Panc1 (cell line): ENCODE measurements around the gene B4GALNT1. TPM values are rescaled to one million over a fixed set of nuclear protein-coding genes. Genes with fewer than 3 reads are reported as not detected.
"Not testable (repeated sequence)": the region's sequence is repeated elsewhere in the genome, so short reads cannot be mapped to it uniquely, and the experiment has no call there.

Experiments used
- ATAC-seq: fragments of 200-7000 bp; cut with Tn5 transposase; 2 replicates; pipeline ENCODE4 v1.9.1; 2020; ENCODE audit warnings: mild to moderate bottlenecking, moderate library complexity
- BruUV-seq: library from RNA; stranded (reverse); fragments of 400-500 nt; replicated peaks from 2 replicates; lab custom pipeline; 2021; lab: Mats Ljungman, UMichigan
- CTCF ChIA-PET: fragments of 300-600 bp; sonication (Branson Sonifier 250); formaldehyde crosslinking; loops from one replicate; lab custom pipeline; 2022; ENCODE audit warnings: antibody characterized with exemption; lab: Charles Lee
- POLR2A ChIA-PET: fragments of 300-600 bp; sonication (Branson Sonifier 250); formaldehyde crosslinking; loops from one replicate; lab custom pipeline; 2022; ENCODE audit warnings: antibody characterized with exemption; lab: Charles Lee
- DNase-seq: peaks from one replicate; pipeline ENCODE4 v3.0.0-alpha.2; 2010; ENCODE audit warnings: low read depth, low spot score
- H3K27ac ChIP-seq: 2 replicates; pipeline ENCODE4 v1.5.1; 2011; ENCODE audit warnings: mild to moderate bottlenecking, low read length, inconsistent platforms
- H3K27me3 ChIP-seq: fragments of 200-500 bp; sonication (Bioruptor generic); 2 replicates; pipeline ENCODE4 v1.6.0; 2014; ENCODE audit warnings: low read length, inconsistent platforms; ENCODE audit not compliant: control insufficient read depth, insufficient read depth
- H3K36me3 ChIP-seq: fragments of 200-500 bp; sonication (Bioruptor generic); 2 replicates; pipeline ENCODE4 v1.5.1; 2014; ENCODE audit warnings: inconsistent platforms, mild to moderate bottlenecking, low read length, moderate library complexity; ENCODE audit not compliant: control insufficient read depth, insufficient read depth
- H3K4me1 ChIP-seq: 2 replicates; pipeline ENCODE4 v1.5.1; 2011; ENCODE audit warnings: inconsistent platforms, mild to moderate bottlenecking, low read length, moderate library complexity; ENCODE audit not compliant: control insufficient read depth, insufficient read depth
- H3K4me3 ChIP-seq, 2 experiments: 2 replicates each; pipeline ENCODE4 v1.5.1; 2011 to 2012; ENCODE audit warnings: low read depth in 2 of 2, low read length in 2 of 2, mild to moderate bottlenecking in 2 of 2, inconsistent platforms in 1 of 2, moderate library complexity in 1 of 2
- H3K9me3 ChIP-seq: fragments of 200-500 bp; sonication (Bioruptor generic); 2 replicates; pipeline ENCODE4 v1.5.1; 2014; ENCODE audit warnings: low read depth, mild to moderate bottlenecking, inconsistent platforms, low read length, moderate library complexity; ENCODE audit not compliant: control insufficient read depth, insufficient read depth
- POLR2AphosphoS5 ChIP-seq: IDR thresholded peaks from 2 replicates; pipeline ENCODE4 v1.6.1; 2012; ENCODE audit warnings: mild to moderate bottlenecking, low read depth, low read length, moderate library complexity
- SIN3A ChIP-seq: IDR thresholded peaks from 2 replicates; pipeline ENCODE4 v1.6.1; 2012; ENCODE audit warnings: low read depth, mild to moderate bottlenecking, low read length, moderate library complexity, borderline replicate concordance; ENCODE audit not compliant: insufficient read depth
- TCF7L2 ChIP-seq: IDR thresholded peaks from 2 replicates; pipeline ENCODE4 v1.6.1; 2011; ENCODE audit warnings: mild to moderate bottlenecking, low read depth, low read length, inconsistent platforms
- in situ Hi-C: cut with HindIII; loops from 2 replicates; pipeline ENCODE4 v1.10.0; 2016; ENCODE audit warnings: low sequenced_read_pairs, low pct_unique_long_range_greater_than_20kb
- intact Hi-C: fragments of 100-400 bp; cut with micrococcal nuclease; formaldehyde crosslinking; loops from one replicate; pipeline ENCODE4 v1.10.0; 2022; ENCODE audit not compliant: unreplicated experiment
- total RNA-seq: library from RNA; stranded (reverse); gene quantifications from one replicate; pipeline ENCODE4 v1.2.1, GENCODE V29; 2021; ENCODE audit not compliant: unreplicated experiment
- TF ChIP-seq, protein P1 (sequence below): fragments of 450-650 bp; IDR thresholded peaks from 2 replicates; pipeline ENCODE4 v1.5.1; 2017; ENCODE audit warnings: mild to moderate bottlenecking
- TF ChIP-seq, protein P2 (sequence below), 2 experiments: IDR thresholded peaks; 2 replicates each; pipeline ENCODE4 v1.6.1; 2011 to 2012; ENCODE audit warnings: low read depth in 2 of 2, control low read depth in 1 of 2, low read length in 1 of 2, mild to moderate bottlenecking in 1 of 2, moderate library complexity in 1 of 2; ENCODE audit not compliant: insufficient read depth in 1 of 2

The B4GALNT1 gene
- total RNA-seq, 1 experiment from 2014 or later = 48.6 TPM

DNA sequence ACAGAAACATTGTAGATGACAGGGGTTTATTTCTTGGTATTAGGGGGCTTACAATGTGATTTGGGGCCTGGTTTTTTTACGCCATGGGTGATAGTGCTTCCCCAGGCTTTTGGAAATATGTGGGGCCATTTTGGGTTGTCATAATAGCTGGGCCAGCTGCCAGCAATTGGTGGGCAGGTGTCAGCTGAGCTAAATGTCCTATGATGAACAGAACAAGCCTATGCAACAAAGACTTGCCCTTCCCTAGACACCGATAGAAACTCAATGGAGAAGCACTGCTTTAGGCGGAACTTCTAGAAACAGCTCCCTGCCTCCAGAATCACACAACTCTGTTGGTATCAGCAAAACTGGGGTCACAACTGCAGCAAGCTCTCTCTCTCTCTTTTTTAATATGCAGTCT, 5.1 kb upstream of the B4GALNT1 start:
- Histone ChIP-seq H3K27ac (no peak overlapping the region), H3K4me3 (no peak overlapping the region), H3K27me3 (no peaks in the 10 kb centered on the region; the same call in 1 of the 2 replicates), H3K9me3 (no peaks in the 10 kb centered on the region), H3K4me1 (peaks cover 5% of the 10 kb centered on the region), H3K36me3 (no peaks in the 10 kb centered on the region)
- BruUV-seq = no TSS peak
- no peak for TF ChIP-seq POLR2AphosphoS5
- TF ChIP-seq, protein P1, sequence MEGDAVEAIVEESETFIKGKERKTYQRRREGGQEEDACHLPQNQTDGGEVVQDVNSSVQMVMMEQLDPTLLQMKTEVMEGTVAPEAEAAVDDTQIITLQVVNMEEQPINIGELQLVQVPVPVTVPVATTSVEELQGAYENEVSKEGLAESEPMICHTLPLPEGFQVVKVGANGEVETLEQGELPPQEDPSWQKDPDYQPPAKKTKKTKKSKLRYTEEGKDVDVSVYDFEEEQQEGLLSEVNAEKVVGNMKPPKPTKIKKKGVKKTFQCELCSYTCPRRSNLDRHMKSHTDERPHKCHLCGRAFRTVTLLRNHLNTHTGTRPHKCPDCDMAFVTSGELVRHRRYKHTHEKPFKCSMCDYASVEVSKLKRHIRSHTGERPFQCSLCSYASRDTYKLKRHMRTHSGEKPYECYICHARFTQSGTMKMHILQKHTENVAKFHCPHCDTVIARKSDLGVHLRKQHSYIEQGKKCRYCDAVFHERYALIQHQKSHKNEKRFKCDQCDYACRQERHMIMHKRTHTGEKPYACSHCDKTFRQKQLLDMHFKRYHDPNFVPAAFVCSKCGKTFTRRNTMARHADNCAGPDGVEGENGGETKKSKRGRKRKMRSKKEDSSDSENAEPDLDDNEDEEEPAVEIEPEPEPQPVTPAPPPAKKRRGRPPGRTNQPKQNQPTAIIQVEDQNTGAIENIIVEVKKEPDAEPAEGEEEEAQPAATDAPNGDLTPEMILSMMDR = no peak
- TF ChIP-seq TCF7L2 = no peak
- no peak for TF ChIP-seq SIN3A
- TF ChIP-seq, protein P2, sequence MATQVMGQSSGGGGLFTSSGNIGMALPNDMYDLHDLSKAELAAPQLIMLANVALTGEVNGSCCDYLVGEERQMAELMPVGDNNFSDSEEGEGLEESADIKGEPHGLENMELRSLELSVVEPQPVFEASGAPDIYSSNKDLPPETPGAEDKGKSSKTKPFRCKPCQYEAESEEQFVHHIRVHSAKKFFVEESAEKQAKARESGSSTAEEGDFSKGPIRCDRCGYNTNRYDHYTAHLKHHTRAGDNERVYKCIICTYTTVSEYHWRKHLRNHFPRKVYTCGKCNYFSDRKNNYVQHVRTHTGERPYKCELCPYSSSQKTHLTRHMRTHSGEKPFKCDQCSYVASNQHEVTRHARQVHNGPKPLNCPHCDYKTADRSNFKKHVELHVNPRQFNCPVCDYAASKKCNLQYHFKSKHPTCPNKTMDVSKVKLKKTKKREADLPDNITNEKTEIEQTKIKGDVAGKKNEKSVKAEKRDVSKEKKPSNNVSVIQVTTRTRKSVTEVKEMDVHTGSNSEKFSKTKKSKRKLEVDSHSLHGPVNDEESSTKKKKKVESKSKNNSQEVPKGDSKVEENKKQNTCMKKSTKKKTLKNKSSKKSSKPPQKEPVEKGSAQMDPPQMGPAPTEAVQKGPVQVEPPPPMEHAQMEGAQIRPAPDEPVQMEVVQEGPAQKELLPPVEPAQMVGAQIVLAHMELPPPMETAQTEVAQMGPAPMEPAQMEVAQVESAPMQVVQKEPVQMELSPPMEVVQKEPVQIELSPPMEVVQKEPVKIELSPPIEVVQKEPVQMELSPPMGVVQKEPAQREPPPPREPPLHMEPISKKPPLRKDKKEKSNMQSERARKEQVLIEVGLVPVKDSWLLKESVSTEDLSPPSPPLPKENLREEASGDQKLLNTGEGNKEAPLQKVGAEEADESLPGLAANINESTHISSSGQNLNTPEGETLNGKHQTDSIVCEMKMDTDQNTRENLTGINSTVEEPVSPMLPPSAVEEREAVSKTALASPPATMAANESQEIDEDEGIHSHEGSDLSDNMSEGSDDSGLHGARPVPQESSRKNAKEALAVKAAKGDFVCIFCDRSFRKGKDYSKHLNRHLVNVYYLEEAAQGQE (IDR thresholded peaks at IDR 0.05; ENCODE audit: insufficient read depth in 1 of 2, low read depth in 2 of 2, low read length in 1 of 2) = no peak
- ATAC-seq = no peak
- no peak for DNase-seq
- in situ Hi-C loops (no loop called here), intact Hi-C loops (no loop called here)
- POLR2A ChIA-PET = interaction anchor here (0.6 kb wide), 1 partner anchor 152 kb away, joined by 5 read pairs; no protein-coding TSS in a partner anchor
- CTCF ChIA-PET = interaction anchor here (0.6 to 0.7 kb wide), 2 partner anchors 133 to 156 kb away, joined by 3 read pairs; no protein-coding TSS in a partner anchor

DNA sequence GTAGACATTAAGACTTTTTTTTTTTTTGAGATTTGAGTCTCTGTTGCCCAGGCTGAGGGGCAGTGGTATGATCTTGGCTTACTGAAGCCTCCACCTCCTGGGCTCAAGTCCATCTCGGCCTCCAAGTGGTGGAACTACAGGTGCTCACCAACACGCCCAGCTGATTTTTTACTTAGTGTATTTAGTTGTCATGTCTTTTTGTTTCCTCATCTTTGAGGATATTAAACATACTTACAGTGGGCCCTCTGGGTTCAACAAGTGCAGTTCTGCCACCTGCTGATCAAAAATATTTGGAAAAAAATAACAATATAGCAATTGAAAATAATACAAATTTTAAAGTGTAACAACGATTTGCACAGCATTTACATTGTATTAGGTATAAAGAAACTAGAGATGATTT, 4.4 kb upstream of the B4GALNT1 start:
- TF ChIP-seq, protein P2 (IDR thresholded peaks at IDR 0.05; ENCODE audit: insufficient read depth in 1 of 2, low read depth in 2 of 2, low read length in 1 of 2) = no peak
- TF ChIP-seq TCF7L2 (no peak), POLR2AphosphoS5 (no peak), SIN3A (no peak)
- TF ChIP-seq, protein P1 = no peak; the same call in 1 of the 2 replicates
- ChIA-PET POLR2A (interaction anchor here (0.6 to 0.7 kb wide), 2 partner anchors 13 to 97 kb away, joined by 3 to 5 read pairs; no protein-coding TSS in a partner anchor), CTCF (no interaction called here)
- intact Hi-C loops (no loop called here), in situ Hi-C loops (no loop called here)
- H3K36me3 ChIP-seq = no peaks in the 10 kb centered on the region
- H3K27ac ChIP-seq = no peak overlapping the region
- no peaks in the 10 kb centered on the region for H3K9me3 ChIP-seq
- BruUV-seq = no TSS peak
- peaks cover 5% of the 10 kb centered on the region for H3K4me1 ChIP-seq
- no peak overlapping the region for H3K4me3 ChIP-seq
- DNase-seq = no peak
- ATAC-seq = no peak
- H3K27me3 ChIP-seq = no peaks in the 10 kb centered on the region; the same call in 1 of the 2 replicates

DNA sequence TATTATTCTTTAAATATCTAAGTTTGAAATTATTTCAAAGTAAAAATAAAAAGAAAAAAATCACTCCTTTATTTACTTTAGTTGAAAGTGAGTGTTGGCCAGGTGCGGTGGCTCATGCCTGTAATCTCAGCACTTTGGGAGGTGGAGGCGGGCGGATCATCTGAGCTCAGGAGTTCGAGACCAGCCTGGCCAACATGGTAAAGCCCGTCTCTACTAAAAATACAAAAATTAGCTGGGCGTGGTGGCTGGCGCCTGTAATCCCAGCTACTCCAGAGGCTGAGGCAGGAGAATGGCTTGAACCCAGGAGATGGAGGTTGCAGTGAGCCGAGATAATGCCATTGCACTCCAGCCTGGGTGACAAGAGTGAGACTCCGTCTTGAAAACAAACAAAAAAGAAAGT, 3.7 kb upstream of the B4GALNT1 start:
- H3K4me3 ChIP-seq, H3K9me3 ChIP-seq, H3K36me3 ChIP-seq, DNase-seq, H3K27ac ChIP-seq, BruUV-seq, in situ Hi-C loops, CTCF ChIA-PET, ATAC-seq, intact Hi-C loops, H3K27me3 ChIP-seq, H3K4me1 ChIP-seq: not testable (repeated sequence)
- POLR2A ChIA-PET = interaction anchor here (0.6 to 0.7 kb wide), 2 partner anchors 12 to 96 kb away, joined by 3 to 5 read pairs; no protein-coding TSS in a partner anchor
